ENCODE measurements around the gene ESPL1.

ESPL1 gene

GRCh38 chr12:53231671-53231920 is 36.5 kb upstream of the ESPL1 start:
- no peak for DNase-seq (ENCODE audit: low spot score)

- no peak for DNase-seq (ENCODE audit: low spot score)
Measured at GRCh38 chr12:53231921-53232645, 36.0 kb upstream of the ESPL1 start, which contains the start of gene RARG. TSS of gene RARG (minus strand) at chr12:53232209. CDS start at chr12:53227545, 4,664 bp downstream.

DNA sequence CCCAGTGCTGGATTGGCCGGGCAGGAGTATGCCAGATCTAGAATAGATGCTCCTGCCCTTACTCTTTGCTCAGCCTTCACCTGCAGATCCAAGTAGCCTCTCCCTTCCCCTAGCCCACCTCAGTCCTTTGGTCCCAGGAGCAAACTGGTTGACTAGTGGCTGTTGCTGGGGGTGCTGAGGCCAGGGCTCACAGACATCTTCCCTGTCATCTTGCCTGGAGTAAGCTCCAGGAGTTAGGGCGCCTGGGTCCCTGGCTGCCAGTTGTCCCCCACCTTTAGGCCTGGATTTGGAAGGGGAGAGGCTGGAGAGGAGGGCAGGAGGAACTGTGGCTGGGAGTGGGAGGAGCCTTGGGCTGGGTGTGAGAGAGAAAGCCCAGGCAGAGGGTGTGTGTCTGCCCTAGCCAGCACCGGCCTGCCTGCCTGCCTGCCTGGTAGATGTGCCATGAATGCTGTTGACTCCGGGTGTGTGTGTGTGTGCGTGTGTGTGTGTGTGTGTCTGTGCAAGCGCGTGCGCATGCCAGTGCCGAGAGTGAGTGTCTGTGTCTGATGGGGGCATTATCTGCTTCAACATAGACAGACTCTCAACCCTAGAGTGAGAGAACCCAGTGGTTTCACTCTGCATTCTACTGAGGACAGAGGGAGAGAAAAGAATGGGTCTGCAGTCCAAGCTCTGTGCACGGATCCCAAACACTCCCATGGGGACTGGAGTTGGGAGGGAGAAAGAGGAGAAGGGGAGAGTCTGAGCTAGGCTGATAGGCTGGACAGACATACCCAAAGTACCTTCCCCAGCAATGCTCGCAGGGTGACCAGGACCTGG is 35.2 kb upstream of the ESPL1 start:
- DNase-seq (ENCODE audit: low spot score) = no peak

- DNase-seq (ENCODE audit: low spot score) = no peak
Measured at GRCh38 chr12:53233671-53234121, 34.4 kb upstream of the ESPL1 start.

DNA sequence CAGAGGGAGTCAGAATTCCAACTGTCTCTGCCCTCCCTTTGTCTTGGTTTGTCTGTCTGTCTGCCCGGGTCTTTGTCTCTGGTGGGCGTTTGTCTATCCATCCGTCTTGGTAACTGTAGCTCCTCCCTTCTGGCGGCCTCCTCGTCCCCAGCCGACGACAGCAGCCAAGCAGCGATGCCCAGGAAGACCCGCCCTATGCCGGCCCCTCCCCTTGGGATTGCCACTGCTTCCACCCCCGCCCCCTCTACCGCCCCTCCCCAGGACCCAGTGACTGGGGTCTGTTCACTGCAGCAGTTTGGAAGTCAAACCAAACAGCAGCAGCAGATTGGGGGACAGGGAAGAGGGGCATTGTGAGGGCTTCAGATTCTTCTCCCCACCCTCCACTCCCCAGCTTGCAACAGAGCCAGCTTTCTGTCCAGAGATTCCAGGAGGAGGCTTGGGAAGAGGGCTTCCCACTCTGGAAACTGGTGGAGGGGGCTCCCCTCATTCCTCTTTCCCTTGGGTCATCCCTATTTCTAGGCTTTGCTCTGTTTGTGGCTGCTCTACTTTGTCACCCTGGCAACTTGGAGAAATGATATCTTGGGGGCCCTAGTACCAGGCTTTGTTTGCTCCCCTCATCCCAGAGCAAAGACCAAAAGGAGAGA is 33.7 kb upstream of the ESPL1 start:
- no peak for DNase-seq (ENCODE audit: low spot score)

- no peak for DNase-seq (ENCODE audit: low spot score)
Measured at GRCh38 chr12:53235164-53235563, 32.9 kb upstream of the ESPL1 start.

- DNase-seq (ENCODE audit: low spot score) = no peak
Measured at GRCh38 chr12:53235742-53236442, 32.2 kb upstream of the ESPL1 start.

DNA sequence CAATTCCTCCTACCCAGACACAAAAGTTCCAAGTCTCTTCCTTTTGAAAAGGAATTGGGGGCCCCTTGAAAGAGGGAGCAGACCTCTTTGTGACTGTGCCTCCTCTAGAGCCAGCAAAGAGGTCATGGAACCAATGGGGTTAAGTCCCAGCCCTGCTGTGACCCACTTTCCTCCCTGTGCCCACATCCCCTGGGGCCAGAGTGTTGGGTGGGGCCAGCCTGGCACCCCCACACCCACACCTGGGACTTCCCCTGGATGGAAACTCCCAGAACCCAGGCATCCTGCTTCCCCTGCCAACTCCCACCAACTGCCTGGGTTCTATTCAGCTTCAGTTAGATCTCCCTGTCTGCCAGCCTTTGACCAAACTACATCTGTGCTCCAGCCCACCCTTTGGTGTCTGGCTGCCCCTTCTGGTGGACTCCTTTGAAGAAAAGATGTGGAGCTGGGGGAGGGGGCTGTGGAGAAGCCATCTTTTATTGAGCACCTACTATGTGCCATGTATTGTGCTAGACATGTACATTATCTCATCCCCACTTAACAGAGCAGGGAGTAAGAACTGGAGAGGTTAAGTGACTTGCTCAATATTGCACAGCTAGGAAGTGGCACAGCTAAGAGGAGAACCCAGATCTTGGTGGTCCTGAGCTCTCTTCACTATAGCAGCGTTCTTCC is 31.5 kb upstream of the ESPL1 start:
- DNase-seq (ENCODE audit: low spot score) = no peak

GRCh38 chr12:53239643-53240258 is 28.3 kb upstream of the ESPL1 start:
- DNase-seq (ENCODE audit: low spot score) = no peak

- no peak for DNase-seq (ENCODE audit: low spot score)
Measured at GRCh38 chr12:53241623-53242412, 26.3 kb upstream of the ESPL1 start.

DNA sequence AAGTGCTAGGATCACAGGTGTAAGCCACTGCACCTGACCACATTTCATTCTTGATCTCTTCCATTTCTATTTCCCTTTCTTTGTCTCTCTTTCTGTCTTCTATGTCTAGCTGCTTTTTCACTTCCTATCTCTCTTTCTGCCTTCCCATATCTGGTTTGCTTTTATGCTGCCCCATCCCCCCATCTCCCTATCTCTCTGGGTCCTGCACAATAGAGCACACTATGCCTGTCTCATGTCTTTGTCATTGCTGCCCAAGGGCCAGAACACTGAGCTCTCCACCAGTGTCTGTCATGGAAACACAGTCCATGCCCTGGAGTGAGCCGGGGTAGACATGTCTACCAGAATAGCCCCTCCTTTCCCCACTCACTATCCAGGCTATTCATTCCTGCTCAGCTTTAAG is 23.8 kb upstream of the ESPL1 start:
- no peak for DNase-seq (ENCODE audit: low spot score)

- DNase-seq (ENCODE audit: low spot score) = no peak
Measured at GRCh38 chr12:53245286-53245685, 22.8 kb upstream of the ESPL1 start.

- DNase-seq (ENCODE audit: low spot score) = peak; percentile 90
Measured at GRCh38 chr12:53251477-53252348, 16.4 kb upstream of the ESPL1 start.

GRCh38 chr12:53252349-53252916 is 15.7 kb upstream of the ESPL1 start:
- DNase-seq (ENCODE audit: low spot score) = no peak

DNA sequence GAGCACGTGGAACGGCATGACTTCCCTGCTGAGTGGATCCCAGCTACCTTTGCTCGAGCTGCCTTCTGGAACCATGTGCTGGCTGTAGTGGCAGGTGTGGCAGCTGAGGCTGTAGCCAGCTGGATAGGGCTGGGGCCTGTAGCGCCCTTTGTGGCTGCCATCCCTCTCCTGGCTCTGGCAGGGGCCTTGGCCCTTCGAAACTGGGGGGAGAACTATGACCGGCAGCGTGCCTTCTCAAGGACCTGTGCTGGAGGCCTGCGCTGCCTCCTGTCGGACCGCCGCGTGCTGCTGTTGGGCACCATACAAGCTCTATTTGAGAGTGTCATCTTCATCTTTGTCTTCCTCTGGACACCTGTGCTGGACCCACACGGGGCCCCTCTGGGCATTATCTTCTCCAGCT is 14.8 kb upstream of the ESPL1 start:
- DNase-seq (ENCODE audit: low spot score) = no peak

DNA sequence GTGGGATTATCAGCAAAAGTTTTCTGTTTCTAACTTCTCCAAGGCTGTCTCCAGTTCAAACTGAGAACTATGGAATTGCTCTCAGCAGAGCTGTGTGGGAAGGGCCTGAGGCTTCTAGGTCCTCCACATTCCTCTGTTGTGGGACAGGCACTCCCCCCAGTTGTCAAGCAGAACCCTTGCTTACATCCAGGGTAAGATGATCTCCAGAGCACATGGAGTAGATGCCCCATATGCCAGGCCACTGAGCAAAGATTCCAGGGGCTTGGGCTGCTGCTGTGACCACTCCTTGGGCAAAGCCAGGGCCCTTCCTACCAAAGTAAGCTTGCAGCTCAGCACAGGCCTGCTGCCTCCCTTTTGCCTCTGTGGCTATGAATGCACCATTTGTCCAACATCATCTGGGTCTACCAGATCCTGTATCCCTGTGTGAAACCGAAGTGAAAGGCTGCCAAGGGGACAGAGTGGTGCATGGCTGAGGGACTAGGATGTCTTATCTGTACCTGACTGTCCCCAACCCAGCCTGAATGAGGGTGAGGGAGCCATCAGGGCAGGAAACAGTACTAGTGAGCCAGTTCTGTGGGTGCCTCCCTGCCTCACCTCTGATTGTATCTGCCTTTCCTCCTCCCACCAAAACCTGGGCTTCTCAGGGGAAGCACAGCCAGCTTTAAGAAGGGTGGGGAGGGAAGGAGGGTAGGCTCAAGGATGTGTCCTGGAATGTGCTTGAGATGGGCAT is 13.1 kb upstream of the ESPL1 start:
- DNase-seq (ENCODE audit: low spot score) = no peak

- no peak for DNase-seq (ENCODE audit: low spot score)
Measured at GRCh38 chr12:53255996-53256395, 12.1 kb upstream of the ESPL1 start.

Data from HuH-7 (cell line).